Urothelium cell line (cell line): ENCODE measurements around the gene PXMP2.

ENCODE experiments used
- DNase-seq: peaks from one replicate; pipeline ENCODE4 v3.0.0; 2011; ENCODE audit warnings: low spot score, mixed read lengths
- FAIRE-seq: peaks from 2 replicates; lab custom pipeline; 2011; peaks lifted over from hg19 to GRCh38; lab: Jason Lieb, UNC

The PXMP2 gene

DNA sequence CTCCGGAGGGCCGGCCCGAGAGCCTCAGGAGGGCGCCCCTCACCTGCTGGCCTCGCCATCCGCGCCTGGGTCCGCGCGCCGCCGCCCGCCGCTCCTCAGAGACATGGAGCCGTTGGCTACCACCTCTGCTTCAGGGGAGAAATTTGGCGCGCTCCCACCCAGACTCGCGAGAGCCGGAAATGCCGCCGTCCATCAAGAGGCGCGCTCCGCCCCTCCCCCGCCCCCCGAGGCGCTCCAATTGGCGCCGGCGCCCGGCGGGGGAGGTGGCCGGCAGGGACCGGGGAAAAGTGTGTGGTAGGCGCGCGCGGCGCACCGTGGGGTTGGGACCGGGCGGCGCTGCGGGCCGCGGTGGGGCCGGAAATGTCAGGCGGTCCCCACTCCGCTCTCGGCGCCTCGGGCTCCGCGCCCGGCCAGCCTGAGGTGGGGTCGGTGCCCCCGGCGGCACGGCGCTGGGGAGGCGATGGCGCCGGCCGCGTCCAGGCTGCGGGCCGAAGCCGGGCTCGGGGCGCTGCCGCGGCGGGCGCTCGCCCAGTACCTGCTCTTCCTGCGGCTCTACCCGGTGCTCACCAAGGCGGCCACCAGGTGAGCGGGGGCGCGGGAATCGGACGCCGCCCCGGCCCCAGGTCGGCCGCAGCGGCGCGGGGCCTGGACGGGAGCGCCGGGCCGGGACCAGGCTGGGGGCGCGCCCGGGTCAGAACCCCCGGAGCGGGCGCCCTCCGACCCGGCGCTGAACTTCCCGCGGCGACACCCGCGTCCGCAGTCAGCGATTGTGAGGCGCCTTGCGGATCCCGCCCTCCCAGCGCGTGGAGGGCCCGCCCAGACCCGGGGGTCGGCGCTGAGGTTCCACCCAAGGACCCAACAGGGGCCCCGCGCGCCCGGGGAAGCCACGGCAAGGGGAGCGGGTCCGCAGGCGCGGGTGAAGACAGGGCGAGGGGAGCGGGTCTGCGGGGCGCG is at the start of gene PXMP2, which contains the start of gene POLE:
PXMP2 (plus strand) TSS at position 377 of the 954 bp plus-strand sequence; CDS start at position 461, 84 bp downstream.
POLE (minus strand) TSS at position 132 of the 954 bp plus-strand sequence; CDS start at position 105, 27 bp downstream.
- peak; percentile 98 for DNase-seq
- no peak for FAIRE-seq

DNA sequence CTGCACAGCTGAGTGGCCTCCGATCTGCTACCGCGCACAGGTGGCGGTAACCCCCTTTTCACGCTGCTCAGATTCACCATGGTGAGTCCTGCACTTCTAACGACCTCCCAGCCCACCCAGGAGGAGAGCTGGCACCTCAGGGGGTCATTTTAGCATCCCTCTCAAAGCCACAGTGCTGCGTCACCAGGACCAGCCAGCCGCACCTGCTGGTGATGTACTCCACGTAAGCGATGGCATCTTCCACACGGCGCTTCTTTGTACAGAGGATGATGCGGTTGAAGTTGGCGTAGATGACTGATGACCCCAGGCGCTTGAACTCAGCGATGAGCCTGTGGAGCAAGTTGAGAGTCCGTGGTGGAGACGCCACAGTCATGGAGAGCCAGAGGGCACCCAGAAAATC is 49.6 kb upstream of the PXMP2 start:
- DNase-seq (no peak), FAIRE-seq (no peak)

GRCh38 chr12:132638541-132639408 is 48.6 kb upstream of the PXMP2 start:
- peak; percentile 62 for DNase-seq
- no peak for FAIRE-seq

- FAIRE-seq (no peak), DNase-seq (no peak)
These were observed 47.3 kb upstream of the PXMP2 start for GRCh38 chr12:132639956-132640520.

DNA sequence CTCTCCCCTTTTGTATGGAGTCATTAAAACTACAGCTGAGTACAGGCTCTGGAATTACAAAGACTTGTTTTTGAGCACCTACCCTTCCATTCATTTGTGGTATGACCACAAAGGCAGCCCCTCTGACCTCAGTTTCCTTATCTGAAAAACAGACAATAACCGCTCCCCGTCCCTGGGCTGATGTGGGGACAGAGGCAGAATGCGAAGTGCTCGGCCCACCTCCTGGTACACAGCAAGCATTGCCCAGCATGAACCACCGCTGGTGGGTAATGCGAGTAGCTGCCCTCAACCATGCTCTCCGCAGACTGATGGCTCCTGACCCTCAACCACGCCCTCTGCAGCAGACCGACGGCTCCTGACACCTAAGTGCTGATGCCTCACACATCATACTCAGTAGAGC is 46.5 kb upstream of the PXMP2 start:
- DNase-seq = no peak
- FAIRE-seq = no peak

DNA sequence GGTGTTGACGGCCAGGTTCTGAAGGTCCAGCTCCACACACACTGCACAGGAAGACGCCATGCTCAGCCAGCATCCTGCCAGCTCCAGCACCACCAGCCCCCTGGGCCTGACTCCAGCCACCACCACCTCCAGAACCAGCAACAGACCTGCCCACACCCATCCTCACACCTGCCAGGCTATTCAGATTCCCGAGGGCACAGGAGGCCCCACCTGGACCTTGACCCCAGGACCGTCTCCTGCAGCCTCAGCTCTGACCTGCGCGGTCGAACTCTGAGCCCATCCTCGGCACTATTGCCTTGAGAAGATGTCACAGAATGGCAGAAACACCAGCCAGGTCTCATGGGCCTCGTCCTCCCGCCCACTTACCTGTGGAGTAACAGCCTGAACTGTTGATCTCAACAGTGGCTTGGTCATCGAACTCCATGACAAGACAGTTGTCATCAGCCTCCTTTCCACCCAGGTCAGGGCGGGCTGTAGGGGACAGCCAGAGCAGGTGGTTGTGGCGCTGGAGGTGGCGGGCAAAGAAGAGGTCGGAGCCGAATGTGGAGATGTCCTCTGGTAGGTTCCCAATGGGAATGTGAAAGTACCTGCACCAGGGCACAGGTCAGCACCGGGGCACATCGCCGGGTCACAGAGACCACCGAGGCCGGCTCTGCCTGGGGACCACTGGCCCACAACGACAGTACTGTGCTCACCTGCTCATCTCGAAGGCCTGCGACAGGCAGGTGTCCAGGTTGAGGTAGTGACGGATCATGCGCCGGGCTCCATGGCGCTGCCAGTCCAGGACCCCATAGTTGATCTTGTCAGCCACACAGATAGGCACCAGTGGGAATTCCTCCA is 45.4 kb upstream of the PXMP2 start:
- no peak for DNase-seq
- no peak for FAIRE-seq

DNA sequence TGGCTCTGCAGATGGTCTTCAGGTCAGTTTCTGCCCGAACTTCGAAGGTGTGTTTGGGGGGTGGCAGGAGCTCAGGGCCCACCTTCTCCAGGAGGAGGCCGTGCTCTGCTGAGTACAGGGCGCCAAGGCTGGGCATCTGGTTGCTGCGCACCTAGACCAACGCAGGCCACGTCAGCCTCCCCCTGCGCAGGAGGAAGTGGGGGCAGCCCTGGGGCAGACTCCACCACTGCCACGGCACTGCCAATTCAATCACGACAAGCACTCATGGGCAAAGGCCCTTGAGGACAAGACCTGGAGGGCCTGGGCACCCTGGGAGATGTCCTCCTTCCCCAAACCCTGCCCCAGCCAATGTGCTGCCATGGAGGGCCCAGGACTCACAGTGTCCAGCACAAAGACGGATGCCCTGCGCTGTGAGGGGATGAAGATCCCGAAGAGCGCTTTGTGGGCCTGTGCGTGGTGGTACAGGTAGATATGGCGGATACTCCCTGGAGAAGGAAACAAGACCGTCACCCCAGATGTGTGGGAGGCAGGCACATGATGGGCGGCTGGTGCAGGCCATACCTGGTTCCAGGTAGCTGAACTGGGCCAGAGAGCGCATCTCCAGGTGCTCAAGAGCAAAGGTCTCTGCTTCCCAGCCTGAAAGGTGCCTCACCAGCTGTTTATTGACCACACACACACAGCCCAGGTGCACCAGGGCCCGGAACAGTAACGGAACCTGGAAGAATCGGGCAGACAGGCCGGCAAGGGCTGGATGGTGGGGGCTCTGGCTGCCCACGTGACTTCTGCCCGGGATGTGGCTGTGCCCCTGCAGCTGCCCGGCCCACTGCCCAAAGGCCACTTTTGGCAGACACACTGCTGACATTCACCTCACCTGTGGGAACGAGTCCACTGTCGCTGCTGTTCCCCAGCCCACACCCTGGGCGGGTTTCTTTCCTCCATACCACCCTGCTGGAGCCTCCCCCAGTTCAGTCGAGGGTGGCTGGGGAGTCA is 44.2 kb upstream of the PXMP2 start:
- FAIRE-seq (peak; percentile 13), DNase-seq (no peak)

DNA sequence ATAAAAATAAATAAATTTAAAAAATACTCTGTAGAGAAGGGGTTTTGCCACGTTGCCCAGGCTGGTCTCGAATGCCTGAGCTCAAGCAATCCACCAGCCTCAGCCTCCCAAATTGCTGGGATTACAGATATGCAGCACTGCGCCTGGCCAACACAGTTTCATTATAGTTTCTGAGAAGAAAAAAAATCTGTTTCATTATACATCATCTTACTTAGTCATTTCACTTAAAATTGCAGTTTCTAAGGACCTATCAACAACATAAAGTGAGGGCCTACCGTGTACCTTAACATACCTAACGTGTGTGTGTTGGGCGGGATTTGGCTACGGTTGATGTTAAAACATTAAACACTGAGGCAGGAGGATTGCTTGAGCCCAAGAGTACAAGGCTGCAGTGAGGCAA is 40.5 kb upstream of the PXMP2 start:
- FAIRE-seq (no peak), DNase-seq (no peak)

GRCh38 chr12:132647858-132648257 is 39.5 kb upstream of the PXMP2 start:
- DNase-seq (no peak), FAIRE-seq (no peak)

DNA sequence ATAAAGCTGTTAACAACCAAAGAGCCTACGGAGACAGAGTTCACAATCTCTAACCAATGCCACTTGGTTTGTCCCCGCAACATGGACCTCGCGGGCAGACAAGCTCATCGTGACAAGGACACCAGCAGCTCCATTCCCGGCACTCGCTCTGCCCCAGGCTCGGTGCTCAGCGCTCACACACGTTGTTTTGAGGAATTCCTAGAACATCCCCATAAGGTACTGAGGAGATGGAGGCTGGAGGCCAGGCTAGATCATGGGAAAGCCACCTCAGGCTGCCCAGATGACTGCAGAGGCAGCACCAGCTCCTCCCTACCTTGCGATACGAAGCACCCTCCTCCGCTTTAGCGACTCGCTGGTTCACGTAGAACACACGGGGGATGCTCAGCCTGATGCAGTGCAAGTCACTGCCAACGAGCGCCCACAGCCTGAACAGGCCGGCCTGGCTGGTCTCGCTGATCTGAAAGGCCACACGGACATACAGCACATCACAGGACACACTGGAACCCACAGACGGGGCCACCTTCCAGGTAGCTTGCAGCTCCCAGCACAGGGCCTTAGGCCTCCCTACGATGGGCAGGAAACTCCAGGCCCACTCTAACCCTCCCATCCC is 38.7 kb upstream of the PXMP2 start:
- FAIRE-seq = no peak
- no peak for DNase-seq

GRCh38 chr12:132649226-132649945 is 38.0 kb upstream of the PXMP2 start:
- no peak for FAIRE-seq

GRCh38 chr12:132651444-132652100 is 35.8 kb upstream of the PXMP2 start:
- FAIRE-seq (no peak), DNase-seq (no peak)

More at GRCh38 chr12:132649226-132649945, 38.0 kb upstream of the PXMP2 start:
- DNase-seq = no peak

- FAIRE-seq = no peak
- no peak for DNase-seq
These were observed 33.7 kb upstream of the PXMP2 start for GRCh38 chr12:132653567-132654290.

DNA sequence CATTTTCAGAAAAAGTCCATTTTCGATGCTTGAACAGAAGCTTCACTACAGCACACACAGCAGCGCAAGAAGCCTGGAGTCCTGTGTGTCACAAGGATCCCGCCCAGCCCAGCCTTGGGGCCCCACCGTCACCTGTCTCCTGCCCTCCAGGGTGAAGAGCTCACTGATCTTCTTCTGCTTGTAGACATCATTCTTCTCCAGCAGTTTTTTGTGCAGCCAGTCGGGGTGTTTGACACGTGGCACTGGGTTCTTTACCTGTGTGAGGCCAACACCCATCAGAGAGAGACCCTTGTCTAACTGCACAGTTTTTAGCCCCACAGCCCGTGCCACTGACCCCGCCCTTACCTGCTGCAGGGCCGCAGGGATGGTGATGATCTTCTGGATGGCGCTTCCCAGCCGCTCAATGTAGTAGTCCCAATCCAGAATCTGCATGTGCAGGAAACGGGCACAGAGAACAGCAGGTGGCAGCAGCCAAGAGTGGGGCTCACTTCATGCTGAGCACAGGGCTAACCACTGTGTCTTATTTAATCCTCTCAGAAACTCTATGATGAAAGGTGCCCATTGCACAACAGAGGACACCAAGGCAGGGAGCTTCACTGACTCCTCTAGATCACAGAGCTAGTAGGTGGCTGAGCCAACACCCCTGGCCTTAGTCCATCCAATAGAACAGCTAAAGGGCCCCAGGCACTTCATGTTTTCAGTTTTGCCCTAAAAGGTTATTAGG is 30.2 kb upstream of the PXMP2 start:
- DNase-seq (no peak), FAIRE-seq (no peak)

- DNase-seq (no peak), FAIRE-seq (peak; percentile 69)
These were observed 29.1 kb upstream of the PXMP2 start for GRCh38 chr12:132658149-132658894.
